HFFc6 (cell line): ENCODE measurements around the gene PGM2L1. TPM values are rescaled to one million over a fixed set of nuclear protein-coding genes. Genes with fewer than 3 reads are reported as not detected.

Experiments used
- DNase-seq: peaks from one replicate; pipeline ENCODE4 v3.0.0-alpha.2; 2018
- H3K27ac Mint-ChIP-seq: 2 replicates; pipeline ENCODE4 v1.8.0; 2020; ENCODE audit warnings: mild to moderate bottlenecking, mixed read lengths
- H3K27me3 Mint-ChIP-seq: 2 replicates; pipeline ENCODE4 v1.8.0; 2021; ENCODE audit warnings: mild to moderate bottlenecking, moderate library complexity, mixed read lengths; ENCODE audit not compliant: insufficient read depth
- H3K36me3 Mint-ChIP-seq: 2 replicates; pipeline ENCODE4 v1.8.0; 2021; ENCODE audit warnings: low read depth, mixed read lengths
- H3K4me1 Mint-ChIP-seq: 2 replicates; pipeline ENCODE4 v1.8.0; 2020; ENCODE audit warnings: low read depth, mixed read lengths
- H3K4me3 Mint-ChIP-seq: 2 replicates; pipeline ENCODE4 v1.8.0; 2020; ENCODE audit warnings: mild to moderate bottlenecking, moderate library complexity, mixed read lengths
- H3K9me3 Mint-ChIP-seq: 2 replicates; pipeline ENCODE4 v1.8.0; 2020; ENCODE audit warnings: mild to moderate bottlenecking, mixed read lengths
- total RNA-seq, 6 experiments: library from RNA; stranded (reverse); fragmentation: NEBNext Ultra II Directional; extraction: Animal tissue kit (Norgen Biotek cat#: 25700); gene quantifications; 2 replicates in 1 of 6; 3 replicates in 5 of 6; pipeline ENCODE4 v1.2.3, GENCODE V29; 2021
- TF ChIP-seq, protein P1 (sequence below): fragments of 200-600 bp; sonication (generic); IDR thresholded peaks from 2 replicates; pipeline ENCODE4 v1.5.0; 2021; ENCODE audit warnings: antibody characterized with exemption, mild to moderate bottlenecking

Gene PGM2L1
- total RNA-seq, 6 experiments from 2014 or later: 1.2 to 3.2 (median 1.6) TPM

DNA sequence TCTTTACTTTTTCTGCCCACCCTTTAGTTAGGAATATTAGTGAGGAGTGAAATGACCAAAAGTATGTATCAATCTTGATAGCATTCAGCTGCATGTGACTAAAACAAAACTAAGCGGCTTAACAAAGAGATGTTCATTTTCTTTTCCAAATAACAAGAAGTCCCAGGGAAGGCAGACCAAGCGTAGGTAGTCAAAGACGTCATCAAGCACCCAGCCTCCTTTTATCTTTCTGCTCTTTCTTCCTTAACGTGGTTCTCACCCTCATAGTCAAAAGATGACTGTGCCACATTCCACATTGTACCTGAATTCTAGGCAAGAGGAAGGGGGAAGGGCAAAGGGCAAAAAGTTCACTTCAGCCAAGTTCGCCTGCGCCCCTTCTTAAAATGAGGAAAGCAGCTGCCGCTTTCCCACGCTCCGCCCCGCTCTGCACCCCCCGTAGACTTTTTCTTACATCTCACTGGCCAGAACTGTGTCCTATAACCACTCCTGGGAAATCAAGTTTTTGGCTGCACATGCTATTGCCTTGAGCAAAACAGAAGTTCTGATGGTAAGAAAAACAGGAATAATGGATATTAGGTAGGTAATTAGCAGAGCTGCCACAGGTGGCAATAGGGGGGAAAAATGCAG lies 14.6 kb upstream of the PGM2L1 start:
- Mint-ChIP-seq H3K4me1 (peaks cover 7% of the 10 kb centered on the region; the same call in 1 of the 2 replicates), H3K27me3 (peaks cover 17% of the 10 kb centered on the region), H3K36me3 (no peaks in the 10 kb centered on the region), H3K9me3 (no peaks in the 10 kb centered on the region), H3K27ac (no peak overlapping the region), H3K4me3 (no peak overlapping the region)
- no peak for DNase-seq
- TF ChIP-seq, protein P1, sequence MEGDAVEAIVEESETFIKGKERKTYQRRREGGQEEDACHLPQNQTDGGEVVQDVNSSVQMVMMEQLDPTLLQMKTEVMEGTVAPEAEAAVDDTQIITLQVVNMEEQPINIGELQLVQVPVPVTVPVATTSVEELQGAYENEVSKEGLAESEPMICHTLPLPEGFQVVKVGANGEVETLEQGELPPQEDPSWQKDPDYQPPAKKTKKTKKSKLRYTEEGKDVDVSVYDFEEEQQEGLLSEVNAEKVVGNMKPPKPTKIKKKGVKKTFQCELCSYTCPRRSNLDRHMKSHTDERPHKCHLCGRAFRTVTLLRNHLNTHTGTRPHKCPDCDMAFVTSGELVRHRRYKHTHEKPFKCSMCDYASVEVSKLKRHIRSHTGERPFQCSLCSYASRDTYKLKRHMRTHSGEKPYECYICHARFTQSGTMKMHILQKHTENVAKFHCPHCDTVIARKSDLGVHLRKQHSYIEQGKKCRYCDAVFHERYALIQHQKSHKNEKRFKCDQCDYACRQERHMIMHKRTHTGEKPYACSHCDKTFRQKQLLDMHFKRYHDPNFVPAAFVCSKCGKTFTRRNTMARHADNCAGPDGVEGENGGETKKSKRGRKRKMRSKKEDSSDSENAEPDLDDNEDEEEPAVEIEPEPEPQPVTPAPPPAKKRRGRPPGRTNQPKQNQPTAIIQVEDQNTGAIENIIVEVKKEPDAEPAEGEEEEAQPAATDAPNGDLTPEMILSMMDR: no peak

DNA sequence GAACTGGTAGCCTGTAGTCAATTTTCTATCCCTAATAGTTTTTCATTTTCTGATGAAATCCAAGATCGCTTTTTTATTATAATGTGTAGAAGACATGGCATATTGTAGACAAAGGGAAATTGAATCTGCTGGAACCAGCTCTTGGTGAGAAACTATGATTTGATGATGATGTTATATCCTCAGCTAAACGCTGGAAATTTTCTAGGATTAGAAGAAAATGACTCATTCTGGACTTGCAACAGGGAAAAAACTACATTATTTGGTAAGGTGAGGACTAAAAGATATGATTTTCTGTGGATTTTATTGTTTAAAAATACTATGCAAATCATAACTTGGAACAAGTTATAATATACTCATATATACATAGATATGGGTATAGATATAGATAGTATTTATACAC lies 14.1 kb upstream of the PGM2L1 start:
- H3K27me3 Mint-ChIP-seq: peaks cover 18% of the 10 kb centered on the region
- H3K4me1 Mint-ChIP-seq: peaks cover 2% of the 10 kb centered on the region; the same call in 1 of the 2 replicates
- no peaks in the 10 kb centered on the region for H3K9me3 Mint-ChIP-seq
- H3K27ac Mint-ChIP-seq: no peak overlapping the region
- no peaks in the 10 kb centered on the region for H3K36me3 Mint-ChIP-seq
- DNase-seq: no peak
- H3K4me3 Mint-ChIP-seq: no peak overlapping the region
- TF ChIP-seq, protein P1: no peak

DNA sequence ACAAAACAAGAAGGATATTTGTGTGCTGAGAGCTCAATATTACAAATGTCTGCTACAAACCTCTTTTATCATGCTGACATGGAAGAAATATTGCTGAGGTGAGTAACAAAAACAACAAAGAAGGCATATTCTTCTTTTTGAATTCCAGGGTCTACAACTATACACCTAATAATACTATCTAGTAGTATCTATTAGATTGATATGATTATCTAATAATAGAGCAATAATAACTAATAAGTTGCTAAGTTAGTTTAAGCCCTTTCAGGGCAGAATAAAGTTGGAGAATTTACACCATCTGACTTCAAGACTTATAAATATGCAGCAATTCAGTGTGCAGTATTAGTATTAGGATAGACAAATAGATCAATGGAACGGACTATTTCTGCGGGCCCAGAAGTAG lies 11.4 kb upstream of the PGM2L1 start:
- Mint-ChIP-seq H3K4me3 (no peak overlapping the region), H3K36me3 (no peaks in the 10 kb centered on the region), H3K9me3 (no peaks in the 10 kb centered on the region), H3K27ac (no peak overlapping the region), H3K27me3 (peaks cover 26% of the 10 kb centered on the region), H3K4me1 (no peaks in the 10 kb centered on the region; the same call in 1 of the 2 replicates)
- TF ChIP-seq, protein P1: no peak
- DNase-seq: no peak

DNA sequence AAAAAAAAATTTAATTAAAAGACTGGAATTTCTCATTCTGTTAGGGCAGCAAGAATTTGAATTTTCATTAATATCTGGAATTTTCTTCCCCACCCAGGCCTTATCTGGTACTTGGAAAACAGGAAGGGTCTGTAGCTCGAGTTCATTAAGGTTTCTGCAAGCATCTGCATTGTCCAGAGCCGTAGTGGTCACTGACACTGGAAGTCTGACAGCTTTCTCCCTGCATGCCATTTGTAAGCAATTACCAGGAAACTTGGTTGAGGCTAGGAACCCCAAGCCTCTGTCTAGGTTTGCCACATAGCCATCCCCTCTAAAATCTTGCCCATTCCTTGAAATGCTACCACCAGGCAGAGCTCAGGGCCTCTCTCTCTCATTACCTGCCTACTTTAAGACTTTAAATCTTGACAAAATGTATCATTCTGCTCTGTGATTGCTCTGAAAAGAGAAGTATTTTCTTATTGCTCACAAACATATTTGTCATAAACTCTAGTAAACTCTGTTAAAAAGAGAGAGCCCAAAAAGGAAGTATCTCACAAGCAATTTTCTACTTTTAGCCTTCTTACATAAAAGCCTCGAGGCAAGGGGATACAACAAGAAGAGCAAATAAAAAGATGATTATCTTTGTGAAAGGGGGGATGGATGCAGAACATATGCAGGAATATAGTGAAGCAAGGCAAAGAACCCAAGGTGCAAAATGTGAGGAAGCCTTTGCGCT lies 5.5 kb upstream of the PGM2L1 start:
- TF ChIP-seq, protein P1: no peak
- peaks cover 7% of the 10 kb centered on the region for H3K4me1 Mint-ChIP-seq
- DNase-seq: no peak
- H3K27me3 Mint-ChIP-seq: peaks cover 13% of the 10 kb centered on the region
- H3K36me3 Mint-ChIP-seq: no peaks in the 10 kb centered on the region
- H3K4me3 Mint-ChIP-seq: no peak overlapping the region
- no peaks in the 10 kb centered on the region for H3K9me3 Mint-ChIP-seq
- no peak overlapping the region for H3K27ac Mint-ChIP-seq

DNA sequence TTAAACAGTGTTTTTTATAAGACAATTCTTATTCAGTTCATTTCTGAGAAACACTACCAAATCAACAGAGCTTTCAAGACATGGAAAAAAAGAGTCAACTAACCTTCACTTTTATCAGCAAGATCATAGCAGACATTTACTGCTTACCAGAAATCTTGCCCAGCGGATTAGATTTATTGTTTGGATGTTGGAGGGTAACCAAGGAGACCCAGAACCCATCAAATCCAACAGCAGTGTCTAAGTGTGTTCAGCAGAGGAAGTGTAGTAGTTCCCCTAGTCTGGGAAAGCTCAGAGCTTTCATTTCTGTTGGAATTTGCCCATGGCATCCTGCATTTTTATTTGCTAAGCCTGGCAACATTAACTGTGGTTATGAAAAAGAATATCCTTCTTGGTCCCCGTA lies 2.4 kb upstream of the PGM2L1 start:
- TF ChIP-seq, protein P1: no peak
- H3K27ac Mint-ChIP-seq: no peak overlapping the region
- no peak overlapping the region for H3K4me3 Mint-ChIP-seq
- no peaks in the 10 kb centered on the region for H3K36me3 Mint-ChIP-seq
- H3K9me3 Mint-ChIP-seq: no peaks in the 10 kb centered on the region
- H3K27me3 Mint-ChIP-seq: no peaks in the 10 kb centered on the region; the same call in none of the 2 replicates
- DNase-seq: no peak
- peaks cover 17% of the 10 kb centered on the region for H3K4me1 Mint-ChIP-seq
